Measurements from ENCODE around the gene CDC42BPB.

The CDC42BPB gene

GRCh38 chr14:103033681-103034096 is 23.7 kb downstream of the CDC42BPB start:
- TF ChIP-seq CTCF (IDR thresholded peaks at IDR 0.05; ENCODE audit: low read length, missing control alignments): no peak
- no peak for DNase-seq (ENCODE audit: low read depth)
- H3K4me3 ChIP-seq (replicated peaks; ENCODE audit: low read depth, low read length): no peak overlapping the region

GRCh38 chr14:103031956-103032355 is 25.4 kb downstream of the CDC42BPB start:
- no peak for TF ChIP-seq CTCF (IDR thresholded peaks at IDR 0.05; ENCODE audit: low read length, missing control alignments)
- no peak for DNase-seq (ENCODE audit: low read depth)
- no peak overlapping the region for H3K4me3 ChIP-seq (replicated peaks; ENCODE audit: low read depth, low read length)

GRCh38 chr14:103031566-103031911 is 25.8 kb downstream of the CDC42BPB start:
- TF ChIP-seq CTCF (IDR thresholded peaks at IDR 0.05; ENCODE audit: low read length, missing control alignments): no peak
- DNase-seq (ENCODE audit: low read depth): no peak

GRCh38 chr14:103030741-103031565 is 26.4 kb downstream of the CDC42BPB start:
- no peak for DNase-seq (ENCODE audit: low read depth)
- no peak for TF ChIP-seq CTCF (IDR thresholded peaks at IDR 0.05; ENCODE audit: low read length, missing control alignments)
- H3K4me3 ChIP-seq (replicated peaks; ENCODE audit: low read depth, low read length): no peak overlapping the region

More at GRCh38 chr14:103031566-103031911, 25.8 kb downstream of the CDC42BPB start:
- no peak overlapping the region for H3K4me3 ChIP-seq (replicated peaks; ENCODE audit: low read depth, low read length)

DNA sequence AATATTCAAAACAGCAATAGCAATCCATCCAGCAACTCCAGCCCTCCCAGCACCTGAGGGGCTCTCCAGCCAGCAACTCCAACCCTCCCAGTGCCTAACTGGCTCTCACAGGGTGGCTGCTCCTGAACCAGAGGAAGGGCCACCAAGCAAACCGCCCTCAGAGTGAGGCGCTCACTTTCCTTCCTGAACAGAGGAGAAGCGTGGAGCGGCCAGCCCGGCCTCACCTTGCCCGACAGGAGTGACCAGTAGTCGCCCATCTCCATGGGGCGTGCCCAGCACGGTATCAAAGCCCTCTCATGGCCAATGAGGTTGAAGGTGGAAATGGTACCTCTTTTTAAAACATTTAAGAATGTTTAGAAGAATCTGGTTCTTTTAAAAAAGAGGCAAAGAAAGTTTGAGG is 27.4 kb downstream of the CDC42BPB start:
- H3K4me3 ChIP-seq (replicated peaks; ENCODE audit: low read depth, low read length): no peak overlapping the region
- no peak for TF ChIP-seq CTCF (IDR thresholded peaks at IDR 0.05; ENCODE audit: low read length, missing control alignments)
- no peak for DNase-seq (ENCODE audit: low read depth)

- no peak for TF ChIP-seq CTCF (IDR thresholded peaks at IDR 0.05; ENCODE audit: low read length, missing control alignments)
- H3K4me3 ChIP-seq (replicated peaks; ENCODE audit: low read depth, low read length): no peak overlapping the region
- DNase-seq (ENCODE audit: low read depth): no peak
Measured at GRCh38 chr14:103028772-103029171, 28.6 kb downstream of the CDC42BPB start.

Data from fibroblast of pulmonary artery (primary cell).